HCT116 (cell line): Measurements from ENCODE around the gene SNX9. TPM values are rescaled to one million over a fixed set of nuclear protein-coding genes. Genes with fewer than 3 reads are reported as not detected.
"Not testable (repeated sequence)": the region's sequence is repeated elsewhere in the genome, so short reads cannot be mapped to it uniquely, and the experiment has no call there.

ENCODE experiments used
- ATAC-seq: fragments of 200-7000 bp; cut with Tn5 transposase; 2 replicates; pipeline ENCODE4 v1.9.1; 2020; ENCODE audit warnings: mild to moderate bottlenecking, moderate library complexity
- BruUV-seq: library from RNA; stranded (reverse); fragments of 400-500 nt; replicated peaks from 2 replicates; lab custom pipeline; 2021; lab: Mats Ljungman, UMichigan
- CTCF ChIA-PET: fragments of 300-600 bp; sonication (Branson Sonifier 250); formaldehyde crosslinking; loops from one replicate; lab custom pipeline; 2021; ENCODE audit warnings: antibody characterized with exemption; lab: Charles Lee
- POLR2A ChIA-PET: fragments of 300-600, 350-600 bp; sonication (Branson Sonifier 250); formaldehyde crosslinking; loops from one replicate; lab custom pipeline; 2021; ENCODE audit warnings: antibody characterized with exemption; lab: Charles Lee
- RAD21 ChIA-PET, 2 experiments: fragments of 300-600 bp; sonication (Branson Sonifier 250); formaldehyde crosslinking; loops; one replicate each; lab custom pipeline; 2023; ENCODE audit warnings: low total read pairs in 2 of 2; ENCODE audit not compliant: uncharacterized antibody in 2 of 2, unreplicated experiment in 2 of 2, low non-redundant PET in 1 of 2; lab: Charles Lee
- DNase-seq: peaks from one replicate; pipeline ENCODE4 v3.0.0-alpha.2; 2010; ENCODE audit warnings: low read depth, low spot score
- H2AFZ ChIP-seq: fragments of 200-600 bp; shearing (Covaris generic), sonication (generic); 2 replicates; pipeline ENCODE4 v1.6.1; 2017; ENCODE audit warnings: low read depth, mixed run types, mixed read lengths, antibody characterized with exemption, low read length; ENCODE audit not compliant: poor library complexity, severe bottlenecking
- H3K27ac ChIP-seq: 2 replicates; pipeline ENCODE4 v1.5.1; 2012; ENCODE audit warnings: low read depth, low read length
- H3K27me3 ChIP-seq: fragments of 200-600 bp; sonication (generic); 2 replicates; pipeline ENCODE4 v1.6.1; 2016; ENCODE audit warnings: mixed run types, low read length, mixed read lengths; ENCODE audit not compliant: insufficient read depth
- H3K36me3 ChIP-seq, 2 experiments: fragments of 200-500 bp in 1 of 2; fragments of 200-600 bp in 1 of 2; sonication (Bioruptor generic) in 1 of 2; sonication (generic) in 1 of 2; 2 replicates each; pipeline versions ENCODE4 v1.5.1 to v1.6.1; 2014 to 2016; ENCODE audit warnings: low read length in 2 of 2, inconsistent platforms in 1 of 2, mixed read lengths in 1 of 2, mixed run types in 1 of 2; ENCODE audit not compliant: insufficient read depth in 2 of 2, control insufficient read depth in 1 of 2
- H3K4me1 ChIP-seq, 2 experiments: fragments of 200-600 bp in 1 of 2; sonication (generic) in 1 of 2; 2 replicates each; pipeline versions ENCODE4 v1.5.1 to v1.6.1; 2012 to 2017; ENCODE audit warnings: low read length in 2 of 2, inconsistent platforms in 1 of 2, mild to moderate bottlenecking in 1 of 2, mixed read lengths in 1 of 2, mixed run types in 1 of 2, moderate library complexity in 1 of 2; ENCODE audit not compliant: insufficient read depth in 2 of 2, control insufficient read depth in 1 of 2
- H3K4me2 ChIP-seq: fragments of 200-600 bp; sonication (generic); 2 replicates; pipeline ENCODE4 v1.6.1; 2017; ENCODE audit warnings: mixed run types, low read length, mixed read lengths
- H3K4me3 ChIP-seq, 2 experiments: fragments of 200-600 bp in 1 of 2; sonication (generic) in 1 of 2; replicated peaks in 1 of 2; 2 replicates each; pipeline ENCODE4 v1.5.1; 2011 to 2016; ENCODE audit warnings: low read length in 2 of 2, control low read depth in 1 of 2, low read depth in 1 of 2, mild to moderate bottlenecking in 1 of 2, mixed read lengths in 1 of 2, mixed run types in 1 of 2
- H3K79me2 ChIP-seq: fragments of 200-600 bp; sonication (generic); 2 replicates; pipeline ENCODE4 v1.6.1; 2017; ENCODE audit warnings: mild to moderate bottlenecking, mixed run types, low read length, moderate library complexity, mixed read lengths; ENCODE audit not compliant: insufficient read depth
- H3K9ac ChIP-seq: fragments of 200-600 bp; sonication (generic); 2 replicates; pipeline ENCODE4 v1.6.1; 2016; ENCODE audit warnings: low read length, mixed read lengths
- H3K9me2 ChIP-seq: fragments of 200-600 bp; sonication (generic), shearing (Covaris generic); 2 replicates; pipeline ENCODE4 v1.6.1; 2017; ENCODE audit warnings: mixed run types, mild to moderate bottlenecking, moderate library complexity; ENCODE audit not compliant: insufficient read depth
- H3K9me3 ChIP-seq, 2 experiments: fragments of 200-500 bp in 1 of 2; fragments of 200-600 bp in 1 of 2; sonication (Bioruptor generic) in 1 of 2; sonication (generic) in 1 of 2; 2 replicates each; pipeline ENCODE4 v1.6.1; 2014 to 2017; ENCODE audit warnings: low read length in 2 of 2, mixed read lengths in 2 of 2, inconsistent platforms in 1 of 2, low read depth in 1 of 2, mild to moderate bottlenecking in 1 of 2, mixed run types in 1 of 2, moderate library complexity in 1 of 2; ENCODE audit not compliant: control insufficient read depth in 1 of 2, insufficient read depth in 1 of 2
- H4K20me1 ChIP-seq: fragments of 200-600 bp; sonication (generic), shearing (Covaris generic); 2 replicates; pipeline ENCODE4 v1.6.1; 2017; ENCODE audit warnings: mixed run types, mild to moderate bottlenecking, moderate library complexity; ENCODE audit not compliant: insufficient read depth
- ATF3 ChIP-seq: IDR thresholded peaks from 2 replicates; pipeline ENCODE4 v1.6.1; 2012
- EZH2 ChIP-seq: fragments of 200-600 bp; sonication (generic); IDR thresholded peaks from 2 replicates; pipeline ENCODE4 v1.6.1; 2017; ENCODE audit warnings: antibody characterized with exemption, mixed run types
- JUND ChIP-seq: IDR thresholded peaks from 2 replicates; pipeline ENCODE4 v1.6.1; 2012
- REST ChIP-seq: IDR thresholded peaks from 2 replicates; pipeline ENCODE4 v1.6.1; 2012; ENCODE audit warnings: low read depth
- SIN3A ChIP-seq: IDR thresholded peaks from 2 replicates; pipeline ENCODE4 v1.6.1; 2012; ENCODE audit warnings: low read depth
- TCF7L2 ChIP-seq: IDR thresholded peaks from 2 replicates; pipeline ENCODE4 v1.7.0; 2011; ENCODE audit warnings: borderline replicate concordance, inconsistent platforms; ENCODE audit not compliant: insufficient read depth, insufficient read length; ENCODE audit errors: extremely low read depth
- YY1 ChIP-seq: IDR thresholded peaks from 2 replicates; pipeline ENCODE4 v1.6.1; 2011; ENCODE audit warnings: low read length, low read depth, moderate library complexity, mild to moderate bottlenecking; ENCODE audit not compliant: insufficient replicate concordance; ENCODE audit errors: extremely low read depth
- intact Hi-C: fragments of 100-400 bp; cut with micrococcal nuclease; formaldehyde crosslinking; loops from 2 replicates; pipeline ENCODE4 v1.10.0; 2022
- total RNA-seq: library from RNA; stranded (reverse); gene quantifications from one replicate; pipeline ENCODE4 v1.2.1, GENCODE V29; 2021; ENCODE audit not compliant: unreplicated experiment

Gene SNX9
- total RNA-seq, 1 experiment from 2014 or later: 42.5 TPM

- no peaks in the 10 kb centered on the region for H3K79me2 ChIP-seq
Measured at GRCh38 chr6:157937916-157938315, 114.9 kb downstream of the SNX9 start.

GRCh38 chr6:157940375-157941036 is 117.5 kb downstream of the SNX9 start:
- H3K27me3 ChIP-seq, CTCF ChIA-PET, DNase-seq, H3K9ac ChIP-seq, H3K4me2 ChIP-seq, H3K79me2 ChIP-seq, H3K9me3 ChIP-seq, ATAC-seq, RAD21 ChIA-PET, POLR2A ChIA-PET, H4K20me1 ChIP-seq, H2AFZ ChIP-seq, H3K4me3 ChIP-seq, H3K9me2 ChIP-seq, BruUV-seq, H3K27ac ChIP-seq, H3K4me1 ChIP-seq: not testable (repeated sequence)
- H3K36me3 ChIP-seq: peaks cover 20 to 31% of the 10 kb centered on the region in 2 experiments
- intact Hi-C loops: loop anchor here (10.0 kb wide), 2 partner anchors 296 to 626 kb away; no protein-coding TSS in a partner anchor

More at GRCh38 chr6:157937916-157938315, 114.9 kb downstream of the SNX9 start:
- ChIA-PET POLR2A (interaction anchor here (0.6 kb wide), 1 partner anchor 12 kb away, joined by 3 read pairs; no protein-coding TSS in a partner anchor), CTCF (no interaction called here), RAD21 (no interaction called here)
- ATAC-seq (no peak), DNase-seq (no peak)
- no peaks in the 10 kb centered on the region for H3K4me1 ChIP-seq
- H3K4me2 ChIP-seq: no peak overlapping the region
- intact Hi-C loops: no loop called here
- peaks cover 24 to 34% of the 10 kb centered on the region in 2 experiments for H3K36me3 ChIP-seq
- H3K27ac ChIP-seq: no peak overlapping the region
- no peaks in the 10 kb centered on the region for H3K9me3 ChIP-seq
- no peaks in the 10 kb centered on the region for H3K9me2 ChIP-seq
- H4K20me1 ChIP-seq: no peaks in the 10 kb centered on the region
- no peaks in the 10 kb centered on the region for H3K27me3 ChIP-seq
- H2AFZ ChIP-seq: no peak overlapping the region
- no TSS peak for BruUV-seq
- no peak overlapping the region for H3K9ac ChIP-seq
- TF ChIP-seq JUND: no peak
- TF ChIP-seq REST: no peak
- TF ChIP-seq EZH2: no peak
- TF ChIP-seq YY1: no peak
- no peak for TF ChIP-seq ATF3
- no peak for TF ChIP-seq SIN3A
- TF ChIP-seq TCF7L2: no peak
- no peak overlapping the region for H3K4me3 ChIP-seq
